ENCODE measurements around the gene TCEA2.

DNA sequence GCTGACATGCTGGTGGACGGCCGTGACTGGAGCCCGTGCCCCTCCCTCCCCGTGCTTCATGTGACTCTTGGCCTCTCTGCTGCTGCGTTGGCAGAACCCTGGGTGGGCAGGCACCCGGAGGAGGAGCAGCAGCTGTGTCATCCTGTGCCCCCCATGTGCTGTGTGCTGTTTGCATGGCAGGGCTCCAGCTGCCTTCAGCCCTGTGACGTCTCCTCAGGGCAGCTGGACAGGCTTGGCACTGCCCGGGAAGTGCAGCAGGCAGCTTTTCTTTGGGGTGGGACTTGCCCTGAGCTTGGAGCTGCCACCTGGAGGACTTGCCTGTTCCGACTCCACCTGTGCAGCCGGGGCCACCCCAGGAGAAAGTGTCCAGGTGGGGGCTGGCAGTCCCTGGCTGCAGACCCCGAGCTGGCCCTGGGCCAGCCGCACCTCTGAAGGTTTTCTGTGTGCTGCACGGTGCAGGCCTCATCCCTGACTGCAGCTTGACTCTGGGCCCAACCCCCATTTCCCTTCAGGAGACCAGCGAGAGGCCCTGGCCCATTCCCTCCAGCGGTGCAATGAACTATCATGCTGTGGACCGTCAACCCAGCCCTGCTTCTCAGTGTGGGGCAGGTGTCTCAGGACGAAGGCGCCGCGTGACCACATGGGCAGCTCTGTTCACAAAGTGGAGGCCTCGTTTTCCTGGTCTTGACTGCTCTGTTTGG lies 36.2 kb downstream of the TCEA2 start:
- no peak for TF ChIP-seq POLR2AphosphoS5 (IDR thresholded peaks at IDR 0.05)
- TF ChIP-seq, protein P1, sequence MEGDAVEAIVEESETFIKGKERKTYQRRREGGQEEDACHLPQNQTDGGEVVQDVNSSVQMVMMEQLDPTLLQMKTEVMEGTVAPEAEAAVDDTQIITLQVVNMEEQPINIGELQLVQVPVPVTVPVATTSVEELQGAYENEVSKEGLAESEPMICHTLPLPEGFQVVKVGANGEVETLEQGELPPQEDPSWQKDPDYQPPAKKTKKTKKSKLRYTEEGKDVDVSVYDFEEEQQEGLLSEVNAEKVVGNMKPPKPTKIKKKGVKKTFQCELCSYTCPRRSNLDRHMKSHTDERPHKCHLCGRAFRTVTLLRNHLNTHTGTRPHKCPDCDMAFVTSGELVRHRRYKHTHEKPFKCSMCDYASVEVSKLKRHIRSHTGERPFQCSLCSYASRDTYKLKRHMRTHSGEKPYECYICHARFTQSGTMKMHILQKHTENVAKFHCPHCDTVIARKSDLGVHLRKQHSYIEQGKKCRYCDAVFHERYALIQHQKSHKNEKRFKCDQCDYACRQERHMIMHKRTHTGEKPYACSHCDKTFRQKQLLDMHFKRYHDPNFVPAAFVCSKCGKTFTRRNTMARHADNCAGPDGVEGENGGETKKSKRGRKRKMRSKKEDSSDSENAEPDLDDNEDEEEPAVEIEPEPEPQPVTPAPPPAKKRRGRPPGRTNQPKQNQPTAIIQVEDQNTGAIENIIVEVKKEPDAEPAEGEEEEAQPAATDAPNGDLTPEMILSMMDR (IDR thresholded peaks at IDR 0.05): no peak
- no peak for TF ChIP-seq POLR2A (IDR thresholded peaks at IDR 0.05)
